Epithelial cell of esophagus (primary cell): Measurements from ENCODE around the gene FKBP1C.
"Not testable (repeated sequence)": the region's sequence is repeated elsewhere in the genome, so short reads cannot be mapped to it uniquely, and the experiment has no call there.

Source experiments
- DNase-seq: peaks from one replicate; pipeline ENCODE4 v3.0.0; 2010; ENCODE audit warnings: low read depth
- H3K4me3 ChIP-seq: 2 replicates; pipeline ENCODE4 v1.5.1; 2011; ENCODE audit warnings: mild to moderate bottlenecking, low read length, control low read depth
- TF ChIP-seq, protein P1 (sequence below): IDR thresholded peaks from 2 replicates; pipeline ENCODE4 v1.5.1; 2011; ENCODE audit warnings: low read depth, mild to moderate bottlenecking, low read length, control low read depth, inconsistent platforms; ENCODE audit not compliant: insufficient read depth; ENCODE audit errors: missing control alignments

The FKBP1C gene

DNA sequence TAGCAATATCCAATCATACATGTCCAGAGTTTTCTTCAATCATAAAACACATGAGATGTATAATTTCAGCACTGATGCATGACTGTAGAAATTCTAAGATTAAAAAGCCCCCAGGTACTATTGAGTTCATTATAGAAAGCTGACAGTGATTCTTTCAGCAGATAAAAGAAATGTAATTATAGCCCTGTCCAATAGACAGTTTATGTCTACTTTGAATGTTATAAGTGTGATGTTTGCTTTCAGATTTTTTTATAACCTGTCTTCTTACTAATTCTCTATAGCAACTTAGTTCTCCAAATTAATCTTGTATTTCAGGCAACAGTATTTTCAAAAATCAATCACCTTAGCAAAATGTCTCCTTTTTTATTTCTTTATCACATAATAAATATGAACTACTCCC lies 13.5 kb upstream of the FKBP1C start:
- H3K4me3 ChIP-seq: no peak overlapping the region
- TF ChIP-seq, protein P1, sequence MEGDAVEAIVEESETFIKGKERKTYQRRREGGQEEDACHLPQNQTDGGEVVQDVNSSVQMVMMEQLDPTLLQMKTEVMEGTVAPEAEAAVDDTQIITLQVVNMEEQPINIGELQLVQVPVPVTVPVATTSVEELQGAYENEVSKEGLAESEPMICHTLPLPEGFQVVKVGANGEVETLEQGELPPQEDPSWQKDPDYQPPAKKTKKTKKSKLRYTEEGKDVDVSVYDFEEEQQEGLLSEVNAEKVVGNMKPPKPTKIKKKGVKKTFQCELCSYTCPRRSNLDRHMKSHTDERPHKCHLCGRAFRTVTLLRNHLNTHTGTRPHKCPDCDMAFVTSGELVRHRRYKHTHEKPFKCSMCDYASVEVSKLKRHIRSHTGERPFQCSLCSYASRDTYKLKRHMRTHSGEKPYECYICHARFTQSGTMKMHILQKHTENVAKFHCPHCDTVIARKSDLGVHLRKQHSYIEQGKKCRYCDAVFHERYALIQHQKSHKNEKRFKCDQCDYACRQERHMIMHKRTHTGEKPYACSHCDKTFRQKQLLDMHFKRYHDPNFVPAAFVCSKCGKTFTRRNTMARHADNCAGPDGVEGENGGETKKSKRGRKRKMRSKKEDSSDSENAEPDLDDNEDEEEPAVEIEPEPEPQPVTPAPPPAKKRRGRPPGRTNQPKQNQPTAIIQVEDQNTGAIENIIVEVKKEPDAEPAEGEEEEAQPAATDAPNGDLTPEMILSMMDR: no peak
- no peak for DNase-seq

DNA sequence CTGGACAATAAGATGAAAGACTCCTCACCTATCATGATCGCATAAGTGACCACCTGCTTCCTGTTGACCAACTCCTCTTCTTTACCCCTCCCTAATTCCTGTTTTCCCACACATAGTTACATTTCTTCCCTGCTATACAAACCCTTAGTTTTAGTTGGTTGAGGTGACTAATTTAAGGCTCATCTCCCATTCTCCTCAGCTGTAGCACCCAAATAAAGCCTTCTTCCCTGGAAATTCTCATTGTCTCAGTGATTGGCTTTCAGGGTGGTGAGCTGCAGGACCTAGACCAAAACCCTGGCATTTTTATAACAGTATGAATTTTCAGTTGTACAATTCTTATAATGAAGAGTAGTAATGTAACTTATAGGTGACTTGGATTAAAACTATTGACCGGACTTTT lies 2.1 kb downstream of the FKBP1C start:
- no peak for DNase-seq
- TF ChIP-seq, protein P1: no peak

DNA sequence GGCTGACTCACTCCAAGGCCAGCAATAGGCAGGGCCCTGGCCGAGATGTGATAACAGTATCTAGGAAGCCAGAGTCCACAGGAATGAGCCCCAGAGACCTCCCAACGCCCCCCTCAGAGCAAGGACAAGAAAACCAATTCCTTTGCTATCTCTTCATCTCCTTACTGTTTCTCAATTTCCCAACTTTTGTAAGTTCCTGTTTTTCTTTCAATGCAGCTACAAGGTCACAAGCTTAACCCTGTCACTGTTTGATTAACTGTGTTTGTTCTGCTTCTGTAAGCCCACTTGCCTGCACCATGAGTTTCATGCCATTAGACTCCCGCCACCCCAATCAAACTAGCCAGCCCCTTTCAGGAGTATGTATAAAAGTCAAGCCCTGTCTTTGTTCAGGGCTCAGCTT lies 3.5 kb downstream of the FKBP1C start:
- TF ChIP-seq, protein P1: no peak
- H3K4me3 ChIP-seq: no peak overlapping the region
- no peak for DNase-seq

More for the DNA sequence above, 2.1 kb downstream of the FKBP1C start:
- no peak overlapping the region for H3K4me3 ChIP-seq

DNA sequence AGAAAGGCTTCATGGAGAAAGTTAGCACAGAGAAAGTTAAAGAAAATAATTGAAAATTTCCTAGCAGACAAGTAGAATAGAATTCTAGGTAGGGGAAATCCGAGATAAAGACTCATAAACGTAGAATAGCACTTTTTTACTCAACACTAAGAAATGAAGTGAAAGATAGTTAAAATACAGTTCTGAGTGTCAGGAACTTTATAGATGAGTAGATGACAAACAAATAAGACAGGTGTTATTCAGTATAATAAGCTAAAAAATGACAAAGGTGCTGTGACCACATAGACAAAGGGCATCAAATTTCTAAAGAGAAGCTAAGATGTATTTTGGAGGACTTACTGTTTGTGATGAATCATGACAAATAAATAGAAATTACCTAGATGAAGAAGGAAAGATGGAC lies 12.9 kb downstream of the FKBP1C start:
- TF ChIP-seq, protein P1: no peak
- DNase-seq: no peak

DNA sequence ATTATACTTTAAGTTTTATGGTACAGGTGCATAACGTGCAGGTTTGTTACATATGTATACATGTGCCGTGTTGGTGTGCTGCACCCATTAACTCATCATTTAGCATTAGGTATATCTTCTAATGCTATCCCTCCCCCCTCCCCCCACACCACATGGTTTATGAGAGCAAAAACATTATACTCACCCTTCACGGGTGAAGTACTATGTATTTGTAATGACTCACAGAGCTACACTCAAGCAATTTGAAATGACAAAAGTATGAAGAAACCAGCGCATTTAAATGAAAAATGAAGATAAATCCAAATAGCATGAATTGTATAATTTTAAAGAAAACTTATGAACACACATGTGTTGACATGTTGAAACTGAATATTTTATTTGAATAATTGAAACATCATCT lies 14.7 kb downstream of the FKBP1C start:
- not testable (repeated sequence) for DNase-seq, H3K4me3 ChIP-seq

More for the DNA sequence above, 12.9 kb downstream of the FKBP1C start:
- H3K4me3 ChIP-seq: no peak overlapping the region

DNA sequence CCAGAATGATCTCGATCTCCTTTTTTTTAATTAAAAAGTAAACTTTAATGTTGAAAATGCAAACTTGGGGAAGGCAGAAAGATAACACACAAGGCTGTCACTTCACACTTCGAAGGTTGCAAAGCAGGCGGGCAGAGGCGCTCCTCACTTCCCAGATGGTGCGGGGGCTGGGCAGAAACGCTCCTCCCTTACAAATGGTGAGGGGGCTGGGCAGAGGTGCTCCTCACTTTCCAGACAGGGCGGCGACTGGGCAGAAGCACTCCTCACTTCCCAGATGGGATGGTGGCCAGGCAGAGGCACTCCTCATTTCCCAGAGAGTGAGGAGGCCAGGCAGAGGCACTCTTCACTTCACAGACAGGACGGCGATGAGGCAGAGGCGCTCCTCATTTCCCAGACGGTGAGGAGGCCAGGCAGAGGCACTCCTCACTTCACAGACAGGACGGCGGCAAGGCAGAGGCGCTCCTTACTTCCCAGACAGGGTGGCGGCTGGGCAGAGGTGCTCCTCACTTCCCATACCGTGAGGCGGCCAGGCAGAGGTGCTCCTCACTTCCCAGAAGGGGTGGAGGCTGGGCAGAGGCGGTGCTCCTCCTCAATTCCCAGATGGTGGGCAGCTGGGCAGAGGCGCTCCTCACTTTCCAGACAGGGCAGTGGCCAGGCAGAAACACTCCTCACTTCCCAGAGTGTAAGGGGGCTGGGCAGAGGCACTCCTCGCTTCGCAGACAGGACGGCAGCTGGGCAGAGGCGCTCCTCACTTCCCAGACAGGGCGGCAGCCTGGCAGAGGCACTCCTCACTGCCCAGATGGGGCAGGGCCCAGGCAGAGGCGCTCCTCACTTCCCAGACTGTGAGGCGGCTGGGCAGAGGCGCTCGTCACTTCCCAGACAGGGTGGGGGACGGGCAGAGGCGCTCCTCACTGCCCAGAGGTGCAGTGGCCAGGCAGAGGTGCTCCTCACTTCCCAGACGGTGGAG lies 16.9 kb downstream of the FKBP1C start:
- DNase-seq, H3K4me3 ChIP-seq: not testable (repeated sequence)

DNA sequence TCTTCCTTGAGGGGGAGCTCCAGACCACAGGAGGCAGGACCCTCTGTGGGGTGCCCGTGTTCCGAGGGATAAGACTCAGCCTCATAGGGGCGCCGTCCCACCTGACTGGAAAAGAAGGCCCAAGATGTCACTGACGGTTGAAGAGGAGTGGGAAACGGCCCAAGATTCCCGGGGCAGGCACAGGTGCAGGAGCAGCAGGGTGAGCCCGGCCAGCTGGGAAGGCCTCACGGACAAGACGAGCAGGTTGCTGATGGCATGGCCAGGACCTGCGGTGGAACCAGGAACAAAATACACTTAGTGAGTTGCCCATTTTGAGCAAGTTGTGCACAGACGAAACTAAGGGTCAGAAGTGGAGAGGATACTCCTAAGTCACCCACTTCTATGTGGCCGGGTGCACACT lies 18.8 kb downstream of the FKBP1C start:
- not testable (repeated sequence) for H3K4me3 ChIP-seq, DNase-seq

DNA sequence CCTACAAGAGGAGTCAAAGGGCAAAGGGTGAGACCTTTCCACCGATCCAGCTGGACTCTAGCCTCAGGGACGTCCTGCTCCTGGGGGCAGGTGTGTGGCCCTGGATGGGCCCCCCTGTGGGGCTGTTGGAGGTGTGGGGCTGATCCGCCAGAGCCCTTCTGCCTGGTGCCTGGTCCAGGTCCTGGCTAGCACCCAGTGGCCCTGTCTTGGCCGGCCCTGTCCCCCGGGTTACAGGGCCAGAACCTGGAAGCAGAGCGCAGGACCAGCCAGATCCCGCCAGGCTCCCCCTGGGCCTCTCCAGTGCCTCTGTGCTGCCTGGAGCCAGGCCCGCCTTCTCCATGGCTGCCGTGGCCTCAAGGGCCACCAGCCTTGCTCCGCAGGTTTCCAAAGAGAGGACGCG lies 19.2 kb downstream of the FKBP1C start:
- not testable (repeated sequence) for DNase-seq, H3K4me3 ChIP-seq

DNA sequence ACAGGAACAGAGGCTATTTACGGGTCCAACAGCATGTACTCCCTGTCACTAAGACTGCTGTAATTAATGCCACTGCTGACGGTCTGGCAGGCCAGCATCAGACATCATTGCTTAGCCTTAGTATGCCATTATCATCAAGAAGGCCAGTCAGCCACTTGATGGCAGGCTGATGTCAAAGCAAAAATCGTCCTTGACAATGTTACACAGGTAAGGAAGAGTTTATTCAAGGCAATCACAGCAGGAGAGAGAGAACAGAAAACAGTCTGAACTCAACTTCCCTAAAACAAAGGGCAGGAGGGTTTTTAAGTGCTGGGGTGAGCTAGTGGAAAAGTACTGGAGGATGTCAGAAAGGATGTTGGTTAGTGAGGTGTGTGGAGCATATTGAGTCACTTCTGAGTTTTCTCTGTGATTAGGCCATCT lies 25.1 kb downstream of the FKBP1C start:
- DNase-seq: no peak

More for the DNA sequence above, 25.1 kb downstream of the FKBP1C start:
- TF ChIP-seq, protein P1: no peak
- no peak overlapping the region for H3K4me3 ChIP-seq
